DND-41 (cell line): ENCODE results near the gene SUSD6.

Experiments
- ATAC-seq: fragments of 200-7000 bp; cut with Tn5 transposase; 3 replicates; pipeline ENCODE4 v1.9.1; 2021; ENCODE audit warnings: low read depth; ENCODE audit not compliant: insufficient read depth
- DNase-seq: peaks from one replicate; pipeline ENCODE4 v3.0.0-alpha.2; 2020
- H2AFZ ChIP-seq: 2 replicates; pipeline ENCODE4 v1.6.0; 2012; ENCODE audit warnings: low read depth, low read length
- H3K27ac ChIP-seq: 2 replicates; pipeline ENCODE4 v1.5.1; 2012; ENCODE audit warnings: low read length, inconsistent platforms
- H3K27me3 ChIP-seq: fragments of 200-600 bp; sonication (generic); 2 replicates; pipeline ENCODE4 v1.6.0; 2012; ENCODE audit warnings: low read length, mild to moderate bottlenecking, inconsistent platforms; ENCODE audit not compliant: insufficient read depth, poor library complexity
- H3K36me3 ChIP-seq: 2 replicates; pipeline ENCODE4 v1.5.1; 2012; ENCODE audit warnings: low read length, inconsistent platforms; ENCODE audit not compliant: insufficient read depth
- H3K4me1 ChIP-seq: 2 replicates; pipeline ENCODE4 v1.5.1; 2012; ENCODE audit warnings: mild to moderate bottlenecking, low read length; ENCODE audit not compliant: insufficient read depth
- H3K4me2 ChIP-seq: 2 replicates; pipeline ENCODE4 v1.6.0; 2012; ENCODE audit warnings: mild to moderate bottlenecking, moderate library complexity, low read length, inconsistent platforms; ENCODE audit not compliant: insufficient read depth
- H3K4me3 ChIP-seq, 2 experiments: fragments of 200-600 bp in 1 of 2; shearing (Covaris generic) in 1 of 2; 2 replicates each; pipeline ENCODE4 v1.5.1; 2012 to 2016; ENCODE audit warnings: inconsistent platforms in 2 of 2, low read length in 2 of 2, mild to moderate bottlenecking in 2 of 2, low read depth in 1 of 2, moderate library complexity in 1 of 2
- H3K79me2 ChIP-seq: 2 replicates; pipeline ENCODE4 v1.6.0; 2012; ENCODE audit warnings: low read length, inconsistent platforms; ENCODE audit not compliant: insufficient read depth
- H3K9ac ChIP-seq: 2 replicates; pipeline ENCODE4 v1.6.0; 2012; ENCODE audit warnings: low read depth, mild to moderate bottlenecking, inconsistent platforms, low read length, moderate library complexity
- H3K9me3 ChIP-seq: 2 replicates; pipeline ENCODE4 v1.5.1; 2012; ENCODE audit warnings: low read length, moderate library complexity, mild to moderate bottlenecking, inconsistent platforms; ENCODE audit not compliant: insufficient read depth, severe bottlenecking
- H4K20me1 ChIP-seq: 2 replicates; pipeline ENCODE4 v1.6.0; 2012; ENCODE audit warnings: low read length; ENCODE audit not compliant: insufficient read depth
- CTCF ChIP-seq: IDR thresholded peaks from 2 replicates; pipeline ENCODE4 v1.5.1; 2012; ENCODE audit warnings: borderline replicate concordance, low read length, moderate library complexity, mild to moderate bottlenecking; ENCODE audit not compliant: poor library complexity, severe bottlenecking; ENCODE audit errors: extremely low read depth
- EZH2 ChIP-seq: IDR thresholded peaks from 3 replicates; pipeline ENCODE4 v1.6.1; 2012; ENCODE audit warnings: borderline replicate concordance, low read depth, mild to moderate bottlenecking, moderate library complexity, low read length, inconsistent platforms; ENCODE audit not compliant: severe bottlenecking

Gene SUSD6

GRCh38 chr14:69572030-69572840 lies 39.2 kb upstream of the SUSD6 start:
- Histone ChIP-seq H3K4me2 (no peak overlapping the region), H3K36me3 (no peaks in the 10 kb centered on the region), H3K4me3 (no peak overlapping the region), H3K9me3 (no peaks in the 10 kb centered on the region), H3K9ac (no peak overlapping the region), H3K79me2 (no peaks in the 10 kb centered on the region), H3K27ac (no peak overlapping the region), H3K4me1 (no peaks in the 10 kb centered on the region), H4K20me1 (no peaks in the 10 kb centered on the region), H3K27me3 (peaks cover 11% of the 10 kb centered on the region), H2AFZ (no peak overlapping the region)
- no peak for ATAC-seq
- TF ChIP-seq CTCF: no peak
- TF ChIP-seq EZH2: no peak
- DNase-seq: no peak

- H3K9ac ChIP-seq: no peak overlapping the region
- ATAC-seq (no peak), DNase-seq (no peak)
- no peaks in the 10 kb centered on the region for H4K20me1 ChIP-seq
- no peaks in the 10 kb centered on the region for H3K79me2 ChIP-seq
- no peaks in the 10 kb centered on the region for H3K9me3 ChIP-seq
- H3K4me2 ChIP-seq: no peak overlapping the region
- no peak for TF ChIP-seq EZH2
- TF ChIP-seq CTCF: no peak
- no peak overlapping the region for H2AFZ ChIP-seq
- H3K27me3 ChIP-seq: peaks cover 8% of the 10 kb centered on the region
- H3K4me1 ChIP-seq: no peaks in the 10 kb centered on the region
- H3K36me3 ChIP-seq: no peaks in the 10 kb centered on the region
- H3K4me3 ChIP-seq: no peak overlapping the region
- no peak overlapping the region for H3K27ac ChIP-seq
These were observed 38.6 kb upstream of the SUSD6 start for GRCh38 chr14:69572841-69573135.

DNA sequence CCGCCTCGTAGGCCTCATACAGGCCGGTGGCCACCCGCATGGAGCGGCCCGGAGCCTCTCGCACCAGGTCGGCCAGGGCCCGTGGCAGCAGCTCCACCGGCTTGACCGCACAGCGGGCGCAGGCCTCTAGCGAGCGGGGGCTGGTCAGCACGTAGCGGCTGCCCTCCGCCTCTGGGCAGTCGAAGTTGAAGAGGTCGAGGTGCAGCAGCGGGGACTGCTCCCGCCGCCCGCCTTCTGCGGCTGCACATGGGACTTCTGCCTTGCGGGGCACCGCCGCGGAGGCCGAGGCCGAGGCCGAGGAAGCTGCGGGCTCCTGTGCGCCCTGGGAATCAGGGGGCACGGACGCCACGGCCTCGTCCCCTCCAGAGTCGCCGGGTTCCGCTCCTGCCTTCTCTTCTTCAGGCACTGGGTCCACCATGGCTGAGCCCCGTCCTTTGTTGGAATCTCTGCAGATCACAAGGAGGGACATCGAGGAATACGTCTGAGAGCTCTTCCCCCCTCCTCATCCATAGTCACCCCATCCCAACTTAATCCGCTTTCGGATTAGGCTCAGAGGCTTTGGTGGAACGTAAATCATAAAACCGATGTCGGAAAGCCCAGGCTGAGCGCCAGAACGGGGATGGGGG lies 38.1 kb upstream of the SUSD6 start:
- Histone ChIP-seq H3K9me3 (no peaks in the 10 kb centered on the region), H3K9ac (no peak overlapping the region), H3K36me3 (no peaks in the 10 kb centered on the region), H3K4me3 (no peak overlapping the region), H3K27ac (no peak overlapping the region), H3K27me3 (peaks cover 2% of the 10 kb centered on the region), H3K4me2 (no peak overlapping the region), H3K4me1 (no peaks in the 10 kb centered on the region), H3K79me2 (no peaks in the 10 kb centered on the region), H4K20me1 (no peaks in the 10 kb centered on the region), H2AFZ (no peak overlapping the region)
- TF ChIP-seq CTCF: no peak
- TF ChIP-seq EZH2: no peak
- ATAC-seq (no peak), DNase-seq (no peak)
